NCI-H2107 treated with DMSO at 0.1 percent for 48 hours (cell line): ENCODE data around the gene PHLDA2.
"Not testable (repeated sequence)": the region's sequence is repeated elsewhere in the genome, so short reads cannot be mapped to it uniquely, and the experiment has no call there.

Experiments used
- DNase-seq: peaks from one replicate; lab custom pipeline; 2025; ENCODE audit not compliant: unreplicated experiment; lab: John Stamatoyannopoulos, UW

Gene PHLDA2

GRCh38 chr11:2915473-2915872 is 13.7 kb downstream of the PHLDA2 start:
- DNase-seq = no peak

DNA sequence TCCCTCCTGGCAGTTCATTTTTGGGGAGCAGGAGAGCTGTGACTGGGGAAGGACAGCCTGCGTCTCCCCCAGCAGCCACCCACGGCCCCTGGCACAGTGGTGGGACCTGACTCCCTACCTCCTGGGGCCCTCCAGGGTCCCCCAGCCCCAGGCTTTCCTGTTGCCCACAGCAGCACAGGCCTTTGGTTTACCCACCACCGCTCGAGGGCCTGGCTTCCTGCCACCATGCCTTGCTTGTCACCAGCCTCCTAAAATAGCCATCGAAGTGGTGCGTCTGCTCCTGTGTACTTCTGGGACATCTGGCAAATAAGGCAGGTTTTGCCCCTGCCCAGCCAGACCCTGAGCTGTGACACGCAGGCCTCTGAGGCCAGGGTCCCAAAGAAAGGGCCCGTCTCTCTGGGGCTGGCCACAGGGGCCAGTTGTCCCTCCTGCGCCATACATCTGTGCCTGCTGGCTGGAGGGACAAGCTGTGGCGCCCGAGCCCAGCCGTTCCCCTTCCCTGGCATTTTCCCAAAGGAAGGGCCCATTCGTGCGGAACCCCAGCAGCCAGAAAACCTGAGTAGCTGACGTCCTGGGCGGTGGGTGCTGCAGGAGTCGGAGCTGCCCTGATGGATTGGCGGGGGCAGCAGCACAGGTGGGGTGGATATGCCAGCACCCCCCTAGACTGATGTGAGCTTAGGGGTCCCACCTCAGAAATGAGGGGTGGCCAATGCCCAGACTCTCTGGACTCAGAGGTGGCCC is 14.6 kb downstream of the PHLDA2 start:
- DNase-seq = no peak

- no peak for DNase-seq
These were observed 15.4 kb downstream of the PHLDA2 start for GRCh38 chr11:2913776-2914175.

DNA sequence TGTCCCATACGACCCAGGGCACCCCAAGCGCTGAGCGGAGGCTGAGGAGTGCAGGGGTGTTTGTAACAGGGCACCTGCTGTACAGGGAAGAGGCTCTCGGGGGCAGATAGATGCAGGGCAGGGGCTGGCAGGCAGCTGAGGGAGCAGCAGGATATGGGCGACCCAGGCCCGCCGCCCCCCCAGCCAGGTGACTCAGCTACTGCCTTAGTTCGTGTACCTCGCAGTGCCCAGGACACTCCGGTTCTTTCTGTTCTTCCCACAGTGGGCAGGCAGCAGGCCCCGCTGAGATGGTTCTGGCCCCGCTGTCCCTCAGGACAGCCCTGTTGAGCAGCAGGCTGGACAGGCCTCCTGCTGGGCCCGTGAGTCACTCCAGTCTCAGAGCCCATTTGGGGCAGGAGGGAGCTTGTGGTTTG is 16.2 kb downstream of the PHLDA2 start:
- no peak for DNase-seq

DNA sequence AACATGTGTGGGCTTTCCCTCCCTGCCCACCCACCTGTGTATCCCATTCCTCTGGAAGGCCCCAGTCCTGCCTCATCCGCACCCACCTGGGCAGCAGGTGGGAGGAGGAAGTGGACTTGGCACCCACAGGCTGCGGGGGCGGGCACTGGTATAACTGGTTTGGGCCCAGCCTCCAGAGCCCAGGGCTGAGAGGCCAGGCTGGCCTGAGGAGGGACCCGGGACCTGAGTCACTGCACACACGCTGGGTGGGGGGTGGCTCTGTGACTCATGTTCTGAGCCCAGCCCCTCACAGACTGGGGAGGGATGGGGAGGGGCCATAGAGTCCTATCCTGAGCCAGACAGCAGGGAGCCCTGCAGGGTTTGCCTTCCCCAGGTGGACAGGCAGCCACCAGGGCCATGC is 16.7 kb downstream of the PHLDA2 start:
- no peak for DNase-seq

DNA sequence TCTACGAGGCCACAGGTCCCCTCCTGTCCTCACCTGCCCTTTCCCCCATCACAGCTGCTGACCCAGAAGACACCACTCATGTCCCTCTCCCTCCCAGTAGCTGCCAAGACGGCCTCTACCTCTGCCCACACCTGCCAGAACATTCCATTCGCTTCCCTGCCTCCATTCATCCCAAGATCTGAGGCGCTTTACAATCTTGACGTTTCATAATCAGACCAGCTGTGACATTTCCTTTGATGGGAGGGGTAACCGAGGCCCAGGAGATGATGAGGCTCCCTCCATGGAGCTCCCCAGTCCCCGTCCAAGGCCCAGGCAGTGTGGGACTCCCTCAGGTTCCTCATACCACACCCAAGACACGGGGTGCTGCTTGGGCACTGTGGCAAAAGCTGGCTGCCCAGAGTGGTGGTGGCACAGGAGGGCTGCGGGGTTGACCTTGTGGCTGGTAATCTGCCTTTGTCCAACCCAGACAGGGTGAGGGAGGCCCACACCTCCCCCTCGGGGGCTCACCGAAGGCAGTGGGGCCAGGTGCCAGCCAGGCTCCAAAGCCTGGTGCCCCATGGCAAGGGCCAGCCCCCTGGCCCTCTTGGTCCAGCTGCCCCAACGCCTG is 17.3 kb downstream of the PHLDA2 start:
- DNase-seq = no peak

DNA sequence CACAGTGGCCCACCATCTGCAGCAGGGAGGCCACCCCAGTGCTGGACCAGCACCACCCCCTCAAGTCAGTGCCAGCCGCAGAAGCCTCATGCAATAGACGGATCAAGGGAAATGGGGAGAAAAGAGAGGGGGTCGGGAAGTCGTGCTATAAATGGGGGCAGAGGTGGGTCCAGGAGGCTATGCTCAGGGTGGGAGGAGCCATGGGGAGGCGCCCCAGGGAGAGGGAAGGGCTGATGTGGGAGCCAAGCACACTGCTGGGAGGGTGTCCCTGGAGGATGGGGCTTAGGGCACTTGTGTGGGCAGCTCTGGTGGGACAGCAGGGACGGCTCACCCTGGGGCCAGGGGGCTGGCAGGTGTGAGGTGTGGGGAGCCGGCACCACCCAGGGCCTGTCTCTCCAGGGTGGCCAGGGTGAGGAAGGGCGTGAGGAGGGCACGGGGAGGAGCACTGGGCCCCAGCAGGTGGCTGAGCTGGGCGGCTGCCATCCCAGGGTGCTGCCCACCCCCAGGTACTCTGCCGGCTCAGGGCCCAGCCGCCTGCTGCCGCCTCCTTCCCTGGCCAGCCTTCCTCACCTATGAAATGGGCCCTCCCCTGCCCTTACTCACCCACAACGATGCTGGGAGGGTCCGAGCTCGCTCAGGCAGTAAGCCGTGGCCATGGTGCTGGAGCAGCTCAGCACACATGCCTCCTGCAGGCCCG is 18.0 kb downstream of the PHLDA2 start:
- DNase-seq = no peak

- DNase-seq = no peak
These were observed 18.7 kb downstream of the PHLDA2 start for GRCh38 chr11:2910401-2910955.

DNA sequence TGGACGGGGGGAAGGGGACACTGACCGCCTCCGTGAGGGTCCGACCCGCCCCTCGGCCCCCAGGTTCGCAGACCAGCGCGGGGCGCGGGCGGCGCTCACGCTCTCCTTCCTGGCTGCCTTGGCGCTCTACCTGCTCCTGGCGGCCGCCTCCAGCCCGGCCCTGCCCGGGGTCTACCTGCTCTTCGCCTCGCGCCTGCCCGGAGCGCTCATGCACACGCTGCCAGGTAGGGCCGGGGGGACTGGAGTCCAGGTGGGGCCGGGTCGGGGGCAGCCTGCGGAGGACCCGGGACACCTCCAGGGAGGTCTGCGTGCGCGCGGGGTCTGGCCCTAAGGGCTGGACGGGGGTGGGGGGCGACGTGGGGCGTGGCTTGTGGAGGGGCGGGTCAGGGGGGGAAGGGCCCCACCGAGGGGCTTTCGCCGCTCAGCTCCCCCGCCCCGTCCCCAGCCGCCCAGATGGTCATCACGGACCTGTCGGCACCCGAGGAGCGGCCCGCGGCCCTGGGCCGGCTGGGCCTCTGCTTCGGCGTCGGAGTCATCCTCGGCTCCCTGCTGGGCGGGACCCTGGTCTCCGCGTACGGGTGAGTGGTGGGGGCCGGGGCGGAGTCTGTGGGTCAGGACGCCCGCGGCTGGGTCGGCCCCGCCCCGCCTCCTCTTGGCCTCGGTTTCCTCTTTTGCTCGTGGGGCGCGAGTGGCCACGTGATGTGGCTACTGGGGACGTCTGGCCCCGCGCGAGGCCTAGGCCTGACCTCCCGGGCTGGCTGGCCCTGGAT is 19.9 kb downstream of the PHLDA2 start:
- no peak for DNase-seq

- DNase-seq = no peak
These were observed 21.1 kb downstream of the PHLDA2 start for GRCh38 chr11:2908130-2908529.

GRCh38 chr11:2905299-2905698 is 23.9 kb downstream of the PHLDA2 start:
- not testable (repeated sequence) for DNase-seq

DNA sequence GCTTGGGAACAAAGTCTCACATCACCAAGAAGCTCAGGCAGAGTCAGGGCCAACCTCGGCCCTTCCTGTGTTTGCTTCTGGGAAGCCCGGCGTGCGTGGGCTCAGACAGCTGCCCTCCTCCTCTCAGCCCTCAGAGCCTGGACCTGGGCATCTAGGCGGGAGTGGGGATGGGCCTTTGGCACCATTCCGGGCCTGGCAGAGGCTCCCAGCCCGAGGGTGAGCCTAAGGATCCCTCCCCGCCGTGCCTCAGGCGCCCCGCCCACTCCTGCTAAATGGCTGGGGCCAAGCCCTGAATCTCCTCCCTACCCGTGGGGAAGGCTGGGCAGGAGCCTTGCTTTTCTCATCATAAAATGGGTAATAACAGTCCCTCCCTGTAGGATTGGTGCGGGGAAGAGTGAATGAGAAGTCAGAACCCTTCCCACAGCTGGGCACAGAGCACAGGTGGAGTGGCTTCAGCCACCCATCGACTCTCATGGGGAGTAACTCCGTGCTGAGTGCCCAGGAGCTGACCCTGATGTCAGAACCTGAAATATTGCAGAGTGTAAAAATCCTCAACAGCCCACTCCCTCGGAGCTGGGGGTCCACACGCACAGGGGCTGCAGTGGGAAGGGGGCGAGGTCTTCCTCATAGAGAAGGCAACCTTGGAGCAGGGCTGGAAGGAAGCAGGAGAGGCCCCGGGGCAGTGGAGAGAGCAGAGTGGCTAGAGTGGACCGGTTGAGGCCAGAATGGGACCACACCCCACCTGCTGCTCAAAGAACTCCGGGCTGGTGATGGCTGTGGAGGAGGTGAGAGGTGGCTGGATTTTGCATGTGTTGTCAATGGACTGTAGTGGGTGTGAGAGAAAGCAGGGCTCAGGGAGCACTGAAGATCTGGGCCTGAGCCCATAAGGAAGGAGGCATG is 24.8 kb downstream of the PHLDA2 start:
- no peak for DNase-seq

- DNase-seq = no peak
These were observed 25.6 kb downstream of the PHLDA2 start for GRCh38 chr11:2903672-2904011.

- DNase-seq = no peak
These were observed 26.2 kb downstream of the PHLDA2 start for GRCh38 chr11:2902784-2903671.

GRCh38 chr11:2901854-2902783 is 27.1 kb downstream of the PHLDA2 start:
- no peak for DNase-seq

DNA sequence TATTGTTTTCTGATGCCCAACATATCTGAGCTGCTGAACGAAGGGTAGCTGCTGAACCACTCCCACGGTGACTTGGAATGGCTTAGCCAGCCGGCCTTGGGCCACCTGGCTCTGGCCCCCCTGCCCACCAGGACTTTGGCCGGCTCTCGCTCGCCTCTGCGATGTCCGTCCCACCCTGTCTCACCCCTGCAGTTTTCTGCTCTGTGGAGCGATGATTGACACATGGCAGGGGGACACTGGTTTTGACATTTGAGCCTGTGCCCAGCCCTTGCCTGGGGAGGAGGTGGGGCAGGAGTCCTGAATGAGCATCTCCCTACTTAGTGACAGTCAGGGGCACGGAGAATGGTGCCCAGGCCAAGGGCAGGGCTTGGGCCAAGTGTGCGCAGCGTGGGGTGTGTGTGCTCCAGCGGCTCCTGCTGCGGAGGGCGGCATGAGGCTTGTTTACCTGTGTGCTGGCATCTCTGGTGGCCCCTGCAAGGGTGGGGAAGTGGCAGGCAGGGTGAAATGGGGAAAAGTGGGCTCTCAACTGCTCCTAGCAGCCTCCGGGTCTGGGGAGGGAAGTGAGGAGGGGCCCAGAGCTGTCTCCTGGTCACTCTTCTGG is 27.9 kb downstream of the PHLDA2 start:
- DNase-seq = no peak

- DNase-seq = no peak
These were observed 30.0 kb downstream of the PHLDA2 start for GRCh38 chr11:2899080-2899783.
